IPS DF 4.7 (cell line): ENCODE measurements around the gene CRMP1.
"Not testable (repeated sequence)": the region's sequence is repeated elsewhere in the genome, so short reads cannot be mapped to it uniquely, and the experiment has no call there.

Experiments
- DNase-seq: peaks from one replicate; pipeline ENCODE4 v3.0.0-alpha.2; 2013; ENCODE audit warnings: low spot score; ENCODE audit errors: extremely low read depth

The CRMP1 gene

GRCh38 chr4:5824635-5825034 is 68.3 kb downstream of the CRMP1 start:
- peak; percentile 7 for DNase-seq

GRCh38 chr4:5824227-5824626 is 68.7 kb downstream of the CRMP1 start:
- DNase-seq: no peak

DNA sequence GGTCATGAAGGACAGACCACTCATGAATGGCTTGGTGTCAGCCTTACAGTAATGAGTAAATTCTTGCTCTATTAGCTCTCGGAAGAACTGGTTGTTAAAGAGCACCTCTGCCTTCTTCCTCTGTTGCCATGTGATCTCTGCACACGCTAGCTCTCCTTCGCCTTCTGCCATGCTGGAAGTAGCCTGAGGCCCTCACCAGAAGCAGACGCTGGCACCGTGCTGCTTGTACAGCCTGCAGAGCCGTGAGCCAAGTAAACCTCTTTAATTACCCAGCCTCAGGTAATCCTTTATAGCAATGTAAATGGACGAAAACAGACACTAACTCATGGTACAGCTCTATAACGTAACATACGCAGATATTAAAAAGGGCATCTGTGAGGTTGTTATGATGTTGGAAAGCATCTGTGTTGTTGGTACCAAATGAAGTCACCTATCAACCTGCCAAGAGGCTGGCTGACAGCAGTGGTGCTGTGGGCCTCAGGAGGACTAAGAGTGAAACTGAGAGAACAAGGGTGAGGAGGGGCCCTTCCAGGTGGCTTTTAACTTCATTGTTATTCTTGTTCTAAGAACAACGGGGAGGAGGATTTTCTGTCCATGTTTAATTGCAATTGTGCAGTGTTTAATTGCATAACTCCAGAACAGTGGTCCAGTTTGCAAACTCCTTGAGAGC is 69.2 kb downstream of the CRMP1 start:
- no peak for DNase-seq

- no peak for DNase-seq
These were observed 70.3 kb downstream of the CRMP1 start for GRCh38 chr4:5822619-5823018.

- peak; percentile 11 for DNase-seq
These were observed 71.1 kb downstream of the CRMP1 start for GRCh38 chr4:5821665-5822358.

GRCh38 chr4:5816851-5817375 is 76.0 kb downstream of the CRMP1 start:
- DNase-seq: no peak

DNA sequence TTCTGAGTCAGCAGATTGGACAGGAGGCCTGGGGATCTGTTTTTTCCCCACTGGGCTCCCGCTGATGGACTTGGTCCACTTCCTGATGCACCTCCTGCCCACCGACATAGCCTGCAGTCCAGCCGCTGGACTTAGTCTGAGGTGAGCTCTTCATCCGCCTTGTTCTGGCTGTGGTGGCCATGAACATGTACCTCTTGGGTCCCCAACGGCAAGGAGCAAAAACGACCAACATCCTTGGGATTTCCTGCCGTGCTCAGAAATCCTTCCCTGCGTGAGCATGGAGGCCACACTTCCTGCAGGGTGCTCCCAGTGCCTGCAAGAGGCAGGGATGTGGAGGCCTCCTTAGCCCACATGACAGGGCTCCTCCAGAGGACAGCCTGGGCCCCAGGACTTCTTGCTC is 76.8 kb downstream of the CRMP1 start:
- no peak for DNase-seq

- no peak for DNase-seq
These were observed 77.2 kb downstream of the CRMP1 start for GRCh38 chr4:5815641-5816040.

- DNase-seq: no peak
These were observed 78.5 kb downstream of the CRMP1 start for GRCh38 chr4:5814421-5814820.

DNA sequence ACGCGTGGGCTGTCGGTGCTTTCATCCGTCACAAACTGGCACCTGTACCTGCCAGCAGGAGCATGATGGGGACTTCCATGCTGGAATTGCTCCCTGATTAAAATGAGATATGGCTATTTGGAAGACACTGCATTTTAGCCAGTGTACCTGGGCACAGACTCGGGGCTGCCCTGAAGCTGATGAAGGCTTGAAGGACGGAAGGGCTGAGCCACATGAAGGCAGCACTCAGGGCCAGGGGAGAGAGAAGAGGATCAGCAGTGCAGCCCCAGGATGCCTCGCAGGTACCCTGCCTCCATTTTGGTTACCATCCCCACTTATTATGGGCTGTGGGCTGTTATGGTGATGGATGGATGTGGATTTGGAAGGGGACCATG is 79.0 kb downstream of the CRMP1 start:
- no peak for DNase-seq

- DNase-seq: peak; percentile 38
These were observed 80.2 kb downstream of the CRMP1 start for GRCh38 chr4:5812506-5813229.

DNA sequence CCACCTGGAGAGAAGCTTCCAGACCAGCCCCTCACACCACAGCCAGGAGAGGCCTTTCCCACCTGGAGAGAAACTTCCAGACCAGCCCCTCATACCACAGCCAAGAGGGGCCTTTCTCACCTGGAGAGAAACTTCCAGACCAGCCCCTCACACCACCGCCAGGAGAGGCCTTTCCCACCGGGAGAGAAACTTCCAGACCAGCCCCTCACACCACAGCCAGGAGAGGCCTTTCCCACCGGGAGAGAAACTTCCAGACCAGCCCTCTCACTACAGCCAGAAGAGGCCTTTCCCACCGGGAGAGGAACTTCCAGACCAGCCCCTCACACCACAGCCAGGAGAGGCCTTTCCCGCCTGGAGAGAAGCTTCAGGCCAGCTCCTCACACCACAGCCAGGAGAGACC is 80.8 kb downstream of the CRMP1 start:
- not testable (repeated sequence) for DNase-seq

GRCh38 chr4:5810770-5811430 is 82.0 kb downstream of the CRMP1 start:
- no peak for DNase-seq

- DNase-seq: no peak
These were observed 82.7 kb downstream of the CRMP1 start for GRCh38 chr4:5810151-5810550.

DNA sequence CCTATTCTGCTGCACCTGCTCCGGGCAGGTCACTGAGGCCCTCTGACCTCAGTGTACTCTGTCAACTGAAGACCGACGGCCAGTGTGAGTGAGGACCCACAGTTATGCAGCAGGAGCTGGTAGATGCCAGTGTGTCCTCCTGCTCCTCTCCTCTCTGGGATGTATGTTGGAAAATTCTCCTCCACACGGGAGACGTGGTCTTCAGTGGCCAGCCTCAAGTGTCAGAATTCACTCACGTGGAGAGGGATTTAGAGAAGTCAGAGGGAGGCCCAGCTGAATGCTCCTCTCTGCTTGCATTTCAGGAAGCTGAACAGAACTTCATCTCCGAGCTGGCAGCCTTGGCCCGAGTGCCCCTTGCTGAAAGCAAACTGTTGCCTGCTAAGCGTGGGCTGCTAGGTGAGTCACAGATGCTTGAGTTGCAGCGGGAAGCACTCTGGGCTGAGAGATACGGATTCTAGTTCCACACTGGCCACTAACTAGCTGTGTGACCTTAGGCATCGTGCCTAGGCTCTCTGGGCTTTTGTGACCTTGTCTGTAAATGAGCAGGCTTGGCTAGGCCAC is 83.6 kb downstream of the CRMP1 start:
- DNase-seq: no peak

GRCh38 chr4:5808081-5808741 is 84.7 kb downstream of the CRMP1 start:
- no peak for DNase-seq

DNA sequence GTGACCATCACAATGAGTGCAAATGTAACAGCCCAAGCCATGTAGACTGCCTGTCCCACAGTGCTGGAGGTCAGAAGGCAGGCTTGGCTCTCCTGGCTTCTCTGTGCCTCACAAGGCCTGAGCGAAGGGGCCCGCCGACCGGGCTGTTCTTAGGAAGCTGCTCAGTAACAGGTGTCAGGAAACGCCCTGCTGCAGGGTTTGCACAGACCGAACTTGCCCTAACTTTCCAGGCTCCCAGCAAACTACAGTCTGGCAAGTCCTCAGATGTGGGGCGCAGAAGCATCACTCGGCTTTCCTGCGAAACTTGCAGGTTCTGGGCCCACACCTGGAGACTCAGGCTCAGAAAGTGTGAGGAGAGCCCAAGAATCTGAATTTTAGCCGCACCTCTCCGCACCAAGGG is 87.6 kb downstream of the CRMP1 start:
- no peak for DNase-seq

DNA sequence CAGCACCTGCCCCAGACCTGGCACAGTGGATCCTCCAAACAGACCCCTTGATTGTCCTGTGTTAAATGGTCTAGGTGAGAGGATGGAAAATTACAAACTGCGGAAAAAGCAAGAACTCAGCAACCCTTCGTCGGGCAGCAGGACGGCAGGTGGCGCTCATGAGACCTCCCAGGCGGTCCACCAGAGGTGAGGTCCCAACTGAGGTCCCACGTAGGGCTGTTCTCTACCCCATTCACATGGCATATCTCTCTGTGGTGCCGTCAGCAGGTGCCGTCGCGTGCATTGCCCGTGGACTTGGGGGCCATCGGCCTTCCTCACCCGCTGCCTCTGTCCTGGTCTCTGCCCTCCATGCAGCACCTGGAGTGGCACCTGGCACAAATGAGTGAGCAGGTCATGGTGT is 88.2 kb downstream of the CRMP1 start:
- no peak for DNase-seq

DNA sequence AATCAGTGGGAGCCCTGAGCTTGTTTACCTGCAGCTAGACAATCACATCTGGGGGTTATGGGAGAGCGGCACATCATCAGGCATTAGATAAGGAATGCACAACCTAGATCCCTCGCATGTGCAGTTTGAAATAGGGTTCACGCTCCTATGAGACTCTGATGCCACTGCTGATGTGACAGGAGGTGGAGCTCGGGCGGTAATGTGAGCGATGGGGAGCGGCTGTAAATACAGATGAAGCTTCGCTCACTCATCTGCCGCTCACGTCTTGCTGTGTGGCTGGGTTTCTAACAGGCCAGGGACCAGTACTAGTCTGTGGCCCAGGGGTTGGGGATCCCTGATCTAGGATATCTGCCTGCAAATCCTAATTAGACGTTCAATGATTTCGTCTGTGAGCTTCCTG is 90.3 kb downstream of the CRMP1 start:
- no peak for DNase-seq

- no peak for DNase-seq
These were observed 91.2 kb downstream of the CRMP1 start for GRCh38 chr4:5801696-5802095.

GRCh38 chr4:5800496-5800895 is 92.4 kb downstream of the CRMP1 start:
- no peak for DNase-seq
